DOHH2 (cell line): ENCODE results near the gene AADACL3.

Experiments
- H3F3A ChIP-seq: fragments of 200-600 bp; sonication (generic), shearing (Covaris generic); 2 replicates; pipeline ENCODE4 v1.6.0; 2016; ENCODE audit warnings: antibody characterized with exemption, mild to moderate bottlenecking; ENCODE audit not compliant: control insufficient read depth, insufficient read depth
- H3K27ac ChIP-seq: fragments of 200-600 bp; sonication (generic); 2 replicates; pipeline ENCODE4 v1.5.1; 2014; ENCODE audit warnings: low read depth, mild to moderate bottlenecking, low read length, moderate library complexity
- H3K27me3 ChIP-seq: fragments of 200-600 bp; sonication (generic); 2 replicates; pipeline ENCODE4 v1.6.1; 2014; ENCODE audit warnings: mild to moderate bottlenecking, low read length, mixed read lengths; ENCODE audit not compliant: control insufficient read depth
- H3K36me3 ChIP-seq: fragments of 200-600 bp; sonication (generic); 2 replicates; pipeline ENCODE4 v1.6.1; 2014; ENCODE audit warnings: mild to moderate bottlenecking, low read length, moderate library complexity, mixed read lengths; ENCODE audit not compliant: control insufficient read depth
- H3K4me1 ChIP-seq: fragments of 200-600 bp; sonication (generic); 2 replicates; pipeline ENCODE4 v1.6.1; 2014; ENCODE audit warnings: mild to moderate bottlenecking, low read length, mixed read lengths; ENCODE audit not compliant: control insufficient read depth
- H3K4me2 ChIP-seq: fragments of 200-600 bp; sonication (generic); 2 replicates; pipeline ENCODE4 v1.6.0; 2014; ENCODE audit warnings: mild to moderate bottlenecking, low read length, moderate library complexity
- H3K4me3 ChIP-seq: fragments of 200-600 bp; sonication (generic); 2 replicates; pipeline ENCODE4 v1.5.1; 2014; ENCODE audit warnings: mild to moderate bottlenecking, low read length, mixed read lengths
- H3K79me2 ChIP-seq: fragments of 200-600 bp; sonication (generic); 2 replicates; pipeline ENCODE4 v1.6.1; 2014; ENCODE audit warnings: mild to moderate bottlenecking, low read length, mixed read lengths; ENCODE audit not compliant: control insufficient read depth
- H3K9me2 ChIP-seq: fragments of 200-600 bp; sonication (generic); replicated peaks from 2 replicates; pipeline ENCODE4 v1.6.1; 2014; ENCODE audit warnings: mild to moderate bottlenecking, low read length, mixed read lengths; ENCODE audit not compliant: control insufficient read depth
- H3K9me3 ChIP-seq: fragments of 200-600 bp; sonication (generic); 2 replicates; pipeline ENCODE4 v1.6.1; 2014; ENCODE audit warnings: antibody characterized with exemption, low read length, mixed read lengths; ENCODE audit not compliant: control insufficient read depth, insufficient read depth
- H4K20me1 ChIP-seq: fragments of 200-600 bp; sonication (generic); 2 replicates; pipeline ENCODE4 v1.6.0; 2014; ENCODE audit warnings: low read depth, mild to moderate bottlenecking, antibody characterized with exemption, low read length, moderate library complexity; ENCODE audit not compliant: control insufficient read depth, insufficient read depth
- CTCF ChIP-seq: fragments of 200-600 bp; sonication (generic); IDR thresholded peaks from one replicate; pipeline ENCODE4 v1.5.1; 2014; ENCODE audit warnings: antibody characterized with exemption, mild to moderate bottlenecking, low read depth, low read length; ENCODE audit not compliant: poor library complexity, severe bottlenecking
- EZH2phosphoT487 ChIP-seq: fragments of 200-600 bp; sonication (generic); IDR thresholded peaks from 2 replicates; pipeline ENCODE4 v1.6.1; 2017; ENCODE audit warnings: borderline replicate concordance, mild to moderate bottlenecking, antibody characterized with exemption, low read length, moderate library complexity, mixed read lengths

The AADACL3 gene

GRCh38 chr1:12756273-12756672, 40.4 kb downstream of the AADACL3 start:
- no peak for TF ChIP-seq EZH2phosphoT487
- no peak for TF ChIP-seq CTCF
- Histone ChIP-seq H3K4me3 (no peak overlapping the region), H3K9me2 (no peaks in the 10 kb centered on the region), H3K79me2 (no peaks in the 10 kb centered on the region), H3F3A (no peaks in the 10 kb centered on the region), H3K9me3 (no peaks in the 10 kb centered on the region), H3K27me3 (no peaks in the 10 kb centered on the region), H3K4me2 (no peak overlapping the region), H4K20me1 (no peaks in the 10 kb centered on the region), H3K36me3 (no peaks in the 10 kb centered on the region), H3K4me1 (no peaks in the 10 kb centered on the region), H3K27ac (no peak overlapping the region)

GRCh38 chr1:12756768-12757413, 41.0 kb downstream of the AADACL3 start:
- TF ChIP-seq EZH2phosphoT487 (no peak), CTCF (no peak)
- Histone ChIP-seq H3K9me3 (no peaks in the 10 kb centered on the region), H3K27ac (no peak overlapping the region), H4K20me1 (no peaks in the 10 kb centered on the region), H3K4me3 (no peak overlapping the region), H3K4me1 (no peaks in the 10 kb centered on the region), H3K4me2 (no peak overlapping the region), H3F3A (no peaks in the 10 kb centered on the region), H3K9me2 (no peaks in the 10 kb centered on the region), H3K79me2 (no peaks in the 10 kb centered on the region), H3K27me3 (no peaks in the 10 kb centered on the region), H3K36me3 (no peaks in the 10 kb centered on the region)

GRCh38 chr1:12757836-12758235, 41.9 kb downstream of the AADACL3 start:
- Histone ChIP-seq H3K79me2 (no peaks in the 10 kb centered on the region), H3K27me3 (no peaks in the 10 kb centered on the region), H3K4me1 (no peaks in the 10 kb centered on the region), H3K36me3 (no peaks in the 10 kb centered on the region), H3K27ac (no peak overlapping the region), H3F3A (no peaks in the 10 kb centered on the region), H3K9me2 (no peaks in the 10 kb centered on the region), H3K4me3 (no peak overlapping the region), H4K20me1 (no peaks in the 10 kb centered on the region), H3K4me2 (no peak overlapping the region), H3K9me3 (no peaks in the 10 kb centered on the region)
- TF ChIP-seq EZH2phosphoT487 = no peak
- no peak for TF ChIP-seq CTCF
